Measurements from ENCODE around the gene ALKBH1. TPM values are rescaled to one million over a fixed set of nuclear protein-coding genes. Genes with fewer than 3 reads are reported as not detected.

The ALKBH1 gene
- total and polyA plus RNA-seq, 2 of the 13 experiments (the other 11 are each of a cell fraction or from before 2014, with no cell fraction given) = 12.5 to 14.3 TPM

- intact Hi-C loops (cut with micrococcal nuclease; ENCODE audit: unreplicated experiment) = no loop called here
- no peak overlapping the region for H3K9ac ChIP-seq (ENCODE audit: insufficient read depth, low read depth, low read length)
- BruUV-seq (replicated peaks) = no TSS peak
- H3K27ac ChIP-seq (ENCODE audit: extremely low read length, insufficient read depth, low read length) = no peak overlapping the region
- CTCF ChIA-PET (ENCODE audit: low intra/inter-chr PET ratio, low total read pairs) = no interaction called here
- POLR2A ChIA-PET = no interaction called here
- DNase-seq (ENCODE audit: low spot score) = no peak
- TF ChIP-seq ZNF766 (CRISPR knock-in tag; IDR thresholded peaks at IDR 0.05; ENCODE audit: borderline replicate concordance) (no peak), LCORL (IDR thresholded peaks at IDR 0.05) (no peak), LCORL (CRISPR knock-in tag; IDR thresholded peaks at IDR 0.05) (no peak), GRHL1 (CRISPR knock-in tag; conservative IDR thresholded peaks at IDR 0.05) (no peak), MYNN (CRISPR knock-in tag; IDR thresholded peaks at IDR 0.05; ENCODE audit: low read depth) (no peak), KDM2A (CRISPR knock-in tag; IDR thresholded peaks at IDR 0.05; ENCODE audit: borderline replicate concordance, low read depth) (no peak), HOXA5 (CRISPR knock-in tag; IDR thresholded peaks at IDR 0.05) (no peak), MAF1 (CRISPR knock-in tag; IDR thresholded peaks at IDR 0.05; ENCODE audit: borderline replicate concordance) (no peak), HHEX (CRISPR knock-in tag; IDR thresholded peaks at IDR 0.05) (no peak), THAP11 (CRISPR knock-in tag; IDR thresholded peaks at IDR 0.05) (no peak), MNT (IDR thresholded peaks at IDR 0.05) (no peak)
- no peak for FAIRE-seq
- peaks cover 10 to 46% of the 10 kb centered on the region in 2 experiments; a peak in 4 of 5 replicates for H3K36me3 ChIP-seq (replicated peaks in 1 of 2; ENCODE audit: control insufficient read depth in 1 of 2, insufficient read depth in 2 of 2, low read length in 2 of 2)
- H3K79me2 ChIP-seq (ENCODE audit: insufficient read depth, low read length) = no peaks in the 10 kb centered on the region
- 90% methylated on average over 2 of the region's 2 CpGs for WGBS (ENCODE audit: low lambda C conversion rate)
- H3K4me2 ChIP-seq (ENCODE audit: low read depth, low read length) = no peak overlapping the region
- no peaks in the 10 kb centered on the region for H4K20me1 ChIP-seq (ENCODE audit: insufficient read depth, low read length)
- no peaks in the 10 kb centered on the region for H3K9me3 ChIP-seq (ENCODE audit: low read length)
- H2AFZ ChIP-seq (ENCODE audit: low read length) = no peak overlapping the region
- in situ Hi-C loops (cut with HindIII; ENCODE audit: extremely low pct_ligation_motif_present, low pct_unique_long_range_greater_than_20kb) = no loop called here
- no peaks in the 10 kb centered on the region for H3K27me3 ChIP-seq (ENCODE audit: control insufficient read depth in 1 of 2, insufficient read depth in 2 of 2, low read length in 2 of 2)
- no peaks in the 10 kb centered on the region for H3K4me1 ChIP-seq (ENCODE audit: insufficient read depth, low read length)
- no peak overlapping the region for H3K4me3 ChIP-seq (replicated peaks in 1 of 3; ENCODE audit: insufficient read depth in 1 of 3, low read depth in 2 of 3, low read length in 3 of 3)
- ATAC-seq = no peak
Measured at GRCh38 chr14:77691259-77691658, 16.6 kb downstream of the ALKBH1 start.
